ENCODE measurements around the gene NAV2.
"Not testable (repeated sequence)": the region's sequence is repeated elsewhere in the genome, so short reads cannot be mapped to it uniquely, and the experiment has no call there.

Gene NAV2

GRCh38 chr11:19907008-19907579, 194.5 kb downstream of the NAV2 start:
- DNase-seq: no peak

GRCh38 chr11:19907839-19908238, 195.2 kb downstream of the NAV2 start:
- no peak for DNase-seq

GRCh38 chr11:19910931-19911330, 198.3 kb downstream of the NAV2 start:
- DNase-seq: no peak

- no peak for DNase-seq
These were observed 199.7 kb downstream of the NAV2 start for GRCh38 chr11:19912115-19912957.

GRCh38 chr11:19912958-19913892, 200.6 kb downstream of the NAV2 start:
- DNase-seq: no peak

- DNase-seq: no peak
These were observed 201.2 kb downstream of the NAV2 start for GRCh38 chr11:19913893-19914249.

GRCh38 chr11:19915808-19916207, 203.2 kb downstream of the NAV2 start:
- DNase-seq: no peak

- DNase-seq: no peak
These were observed 204.4 kb downstream of the NAV2 start for GRCh38 chr11:19917069-19917468.

- DNase-seq: no peak
These were observed 205.8 kb downstream of the NAV2 start for GRCh38 chr11:19918302-19919049.

- DNase-seq: no peak
These were observed 206.5 kb downstream of the NAV2 start for GRCh38 chr11:19919050-19919561.

- no peak for DNase-seq
These were observed 208.3 kb downstream of the NAV2 start for GRCh38 chr11:19920982-19921381.

- DNase-seq: no peak
These were observed 209.5 kb downstream of the NAV2 start for GRCh38 chr11:19921976-19922688.

- no peak for DNase-seq
These were observed 210.0 kb downstream of the NAV2 start for GRCh38 chr11:19922689-19923035.

- DNase-seq: no peak
These were observed 211.0 kb downstream of the NAV2 start for GRCh38 chr11:19923626-19924025.

GRCh38 chr11:19924311-19924710, 211.7 kb downstream of the NAV2 start:
- no peak for DNase-seq

- DNase-seq: no peak
These were observed 212.1 kb downstream of the NAV2 start for GRCh38 chr11:19924716-19925115.

- DNase-seq: not testable (repeated sequence)
These were observed 214.8 kb downstream of the NAV2 start for GRCh38 chr11:19927403-19927802.

GRCh38 chr11:19929147-19929546, 216.5 kb downstream of the NAV2 start:
- no peak for DNase-seq

- DNase-seq: no peak
These were observed 217.0 kb downstream of the NAV2 start for GRCh38 chr11:19929655-19930054.

- no peak for DNase-seq
These were observed 218.6 kb downstream of the NAV2 start for GRCh38 chr11:19931141-19931770.

GRCh38 chr11:19931771-19932369, 219.2 kb downstream of the NAV2 start:
- no peak for DNase-seq
